Measurements from ENCODE around the gene PPP1R13B.

DNA sequence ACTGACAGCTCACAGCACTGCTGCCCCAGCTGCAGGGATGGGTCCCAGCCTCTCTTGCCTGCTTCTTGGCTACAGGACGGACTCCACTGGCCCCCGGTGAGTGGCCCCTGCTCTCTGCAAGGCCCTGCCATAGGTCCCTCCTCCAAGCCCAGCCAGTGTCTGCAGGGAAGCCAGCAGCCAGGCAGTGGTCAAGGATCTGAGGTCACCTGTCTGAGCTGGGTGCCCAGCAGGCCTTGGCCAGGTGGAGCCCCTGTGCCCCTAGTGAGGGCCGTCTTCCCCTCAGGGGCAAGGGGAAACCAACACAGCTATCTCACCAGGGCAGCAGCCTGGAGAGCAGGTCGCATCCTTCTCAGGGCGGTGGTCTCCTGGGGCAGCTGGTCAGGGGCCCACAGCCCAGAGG lies 145.3 kb downstream of the PPP1R13B start:
- TF ChIP-seq, protein P1, sequence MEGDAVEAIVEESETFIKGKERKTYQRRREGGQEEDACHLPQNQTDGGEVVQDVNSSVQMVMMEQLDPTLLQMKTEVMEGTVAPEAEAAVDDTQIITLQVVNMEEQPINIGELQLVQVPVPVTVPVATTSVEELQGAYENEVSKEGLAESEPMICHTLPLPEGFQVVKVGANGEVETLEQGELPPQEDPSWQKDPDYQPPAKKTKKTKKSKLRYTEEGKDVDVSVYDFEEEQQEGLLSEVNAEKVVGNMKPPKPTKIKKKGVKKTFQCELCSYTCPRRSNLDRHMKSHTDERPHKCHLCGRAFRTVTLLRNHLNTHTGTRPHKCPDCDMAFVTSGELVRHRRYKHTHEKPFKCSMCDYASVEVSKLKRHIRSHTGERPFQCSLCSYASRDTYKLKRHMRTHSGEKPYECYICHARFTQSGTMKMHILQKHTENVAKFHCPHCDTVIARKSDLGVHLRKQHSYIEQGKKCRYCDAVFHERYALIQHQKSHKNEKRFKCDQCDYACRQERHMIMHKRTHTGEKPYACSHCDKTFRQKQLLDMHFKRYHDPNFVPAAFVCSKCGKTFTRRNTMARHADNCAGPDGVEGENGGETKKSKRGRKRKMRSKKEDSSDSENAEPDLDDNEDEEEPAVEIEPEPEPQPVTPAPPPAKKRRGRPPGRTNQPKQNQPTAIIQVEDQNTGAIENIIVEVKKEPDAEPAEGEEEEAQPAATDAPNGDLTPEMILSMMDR (IDR thresholded peaks at IDR 0.05): no peak
- no peak for TF ChIP-seq POLR2A (IDR thresholded peaks at IDR 0.05)
- no peak for TF ChIP-seq EP300 (IDR thresholded peaks at IDR 0.05)
